RWPE2 (cell line): Measurements from ENCODE around the gene SMOC1.

Experiments
- ATAC-seq: fragments of 200-7000 bp; cut with Tn5 transposase; 3 replicates; pipeline ENCODE4 v1.9.1; 2021; ENCODE audit warnings: low read depth
- DNase-seq: peaks from one replicate; pipeline ENCODE4 v3.0.0-alpha.2; 2020; ENCODE audit warnings: low spot score
- H3K27ac ChIP-seq: fragments of 450-650 bp; 2 replicates; pipeline ENCODE4 v1.5.1; 2017; ENCODE audit warnings: mild to moderate bottlenecking; ENCODE audit not compliant: poor library complexity, severe bottlenecking
- H3K27me3 ChIP-seq: fragments of 250-450 bp; sonication (Bioruptor Pico); 2 replicates; pipeline ENCODE4 v1.5.1; 2021; ENCODE audit warnings: mild to moderate bottlenecking, moderate library complexity; ENCODE audit not compliant: insufficient read depth, poor library complexity, severe bottlenecking
- H3K36me3 ChIP-seq: fragments of 250-450 bp; sonication (Bioruptor Pico); 2 replicates; pipeline ENCODE4 v1.5.1; 2020; ENCODE audit warnings: low read depth, mild to moderate bottlenecking, moderate library complexity
- H3K4me1 ChIP-seq: fragments of 250-450 bp; sonication (Bioruptor Pico); 2 replicates; pipeline ENCODE4 v1.5.1; 2021; ENCODE audit warnings: mild to moderate bottlenecking, moderate library complexity; ENCODE audit not compliant: insufficient read depth, poor library complexity, severe bottlenecking
- H3K4me3 ChIP-seq: fragments of 250-450 bp; sonication (Bioruptor Pico); 2 replicates; pipeline ENCODE4 v1.5.1; 2021; ENCODE audit warnings: mild to moderate bottlenecking, moderate library complexity; ENCODE audit not compliant: severe bottlenecking
- H3K9me3 ChIP-seq: fragments of 250-450 bp; sonication (Bioruptor Pico); 2 replicates; pipeline ENCODE4 v1.5.1; 2021; ENCODE audit warnings: mild to moderate bottlenecking, moderate library complexity; ENCODE audit not compliant: severe bottlenecking
- TF ChIP-seq, protein P1 (sequence below): fragments of 450-650 bp; IDR thresholded peaks from one replicate; pipeline ENCODE4 v1.5.1; 2017; ENCODE audit warnings: mild to moderate bottlenecking, moderate library complexity; ENCODE audit not compliant: poor library complexity, severe bottlenecking

SMOC1 gene

DNA sequence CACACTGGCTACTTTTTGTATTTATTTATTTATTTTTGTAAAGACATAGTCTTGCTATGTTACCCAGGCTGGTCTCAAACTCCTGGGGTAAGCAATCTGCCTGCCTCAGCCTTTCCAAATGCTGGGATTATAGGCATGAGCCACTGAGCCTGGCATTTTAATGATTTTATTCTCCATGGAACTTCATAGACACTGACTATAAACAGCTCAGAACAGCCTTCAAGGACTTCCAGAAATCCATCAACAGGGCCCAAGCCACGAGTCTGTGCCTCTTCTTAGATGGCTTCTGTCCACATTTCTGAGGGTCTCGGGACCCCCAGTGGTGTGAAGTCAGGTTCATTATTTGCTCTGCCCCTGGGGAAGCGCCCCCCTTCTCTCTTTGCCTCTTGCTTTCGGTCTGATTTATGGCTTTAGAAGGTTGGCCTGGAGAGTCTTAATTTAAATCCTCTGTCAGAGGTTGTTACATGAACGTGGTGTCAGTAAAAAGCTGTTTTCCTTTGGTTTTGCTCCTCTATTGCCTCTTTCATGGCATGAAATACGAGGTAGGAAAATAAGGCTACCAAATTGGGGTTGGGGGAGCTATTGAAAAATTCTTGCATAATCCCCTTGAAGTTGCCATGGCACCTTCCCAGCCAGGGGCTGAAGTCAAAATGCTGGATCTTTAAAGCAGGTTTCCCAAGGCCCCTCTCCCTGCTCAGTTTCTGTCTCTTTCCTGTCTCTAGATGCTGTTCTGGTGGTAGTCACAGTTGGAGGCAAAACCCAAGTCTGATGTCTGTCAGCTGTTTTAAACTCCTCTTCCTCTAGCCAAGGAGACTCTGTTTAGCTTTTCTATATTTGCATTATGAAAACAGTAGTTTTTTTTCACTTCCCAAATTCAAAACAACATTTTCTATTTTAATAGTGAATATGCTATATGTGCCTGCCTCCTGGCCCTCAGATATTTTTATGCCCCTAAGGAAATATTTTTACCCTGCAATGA lies 129.4 kb downstream of the SMOC1 start:
- H3K27ac ChIP-seq = no peak overlapping the region
- H3K4me3 ChIP-seq = no peak overlapping the region
- H3K4me1 ChIP-seq = peaks cover 18% of the 10 kb centered on the region
- TF ChIP-seq, protein P1, sequence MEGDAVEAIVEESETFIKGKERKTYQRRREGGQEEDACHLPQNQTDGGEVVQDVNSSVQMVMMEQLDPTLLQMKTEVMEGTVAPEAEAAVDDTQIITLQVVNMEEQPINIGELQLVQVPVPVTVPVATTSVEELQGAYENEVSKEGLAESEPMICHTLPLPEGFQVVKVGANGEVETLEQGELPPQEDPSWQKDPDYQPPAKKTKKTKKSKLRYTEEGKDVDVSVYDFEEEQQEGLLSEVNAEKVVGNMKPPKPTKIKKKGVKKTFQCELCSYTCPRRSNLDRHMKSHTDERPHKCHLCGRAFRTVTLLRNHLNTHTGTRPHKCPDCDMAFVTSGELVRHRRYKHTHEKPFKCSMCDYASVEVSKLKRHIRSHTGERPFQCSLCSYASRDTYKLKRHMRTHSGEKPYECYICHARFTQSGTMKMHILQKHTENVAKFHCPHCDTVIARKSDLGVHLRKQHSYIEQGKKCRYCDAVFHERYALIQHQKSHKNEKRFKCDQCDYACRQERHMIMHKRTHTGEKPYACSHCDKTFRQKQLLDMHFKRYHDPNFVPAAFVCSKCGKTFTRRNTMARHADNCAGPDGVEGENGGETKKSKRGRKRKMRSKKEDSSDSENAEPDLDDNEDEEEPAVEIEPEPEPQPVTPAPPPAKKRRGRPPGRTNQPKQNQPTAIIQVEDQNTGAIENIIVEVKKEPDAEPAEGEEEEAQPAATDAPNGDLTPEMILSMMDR = no peak
- ATAC-seq = no peak
- no peaks in the 10 kb centered on the region for H3K27me3 ChIP-seq
- no peaks in the 10 kb centered on the region for H3K36me3 ChIP-seq
- no peak for DNase-seq
- H3K9me3 ChIP-seq = no peaks in the 10 kb centered on the region

DNA sequence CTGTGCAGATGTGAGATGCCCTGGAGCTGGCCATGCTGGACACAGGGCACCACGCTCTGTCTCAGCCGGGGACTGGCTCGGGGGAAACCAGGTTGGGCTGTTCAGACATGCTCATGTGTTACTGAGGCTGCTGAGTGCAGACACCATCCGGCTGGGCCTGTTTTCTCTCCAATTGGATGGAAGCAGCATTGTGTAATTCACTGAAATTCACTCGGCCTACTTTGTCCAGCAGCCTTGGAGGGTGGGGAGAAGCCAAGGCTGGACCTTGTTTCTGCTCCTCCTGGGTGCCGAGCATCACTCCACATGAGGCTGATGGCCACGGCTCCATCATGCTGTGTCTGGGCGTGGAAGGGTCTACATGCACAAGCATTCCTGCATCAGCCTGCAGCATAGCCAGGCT lies 130.7 kb downstream of the SMOC1 start:
- TF ChIP-seq, protein P1 = no peak
- Histone ChIP-seq H3K36me3 (no peaks in the 10 kb centered on the region), H3K27me3 (no peaks in the 10 kb centered on the region), H3K4me1 (peaks cover 18% of the 10 kb centered on the region), H3K27ac (no peak overlapping the region), H3K4me3 (no peak overlapping the region), H3K9me3 (no peaks in the 10 kb centered on the region)
- ATAC-seq (peak; percentile 80), DNase-seq (peak; percentile 65)

DNA sequence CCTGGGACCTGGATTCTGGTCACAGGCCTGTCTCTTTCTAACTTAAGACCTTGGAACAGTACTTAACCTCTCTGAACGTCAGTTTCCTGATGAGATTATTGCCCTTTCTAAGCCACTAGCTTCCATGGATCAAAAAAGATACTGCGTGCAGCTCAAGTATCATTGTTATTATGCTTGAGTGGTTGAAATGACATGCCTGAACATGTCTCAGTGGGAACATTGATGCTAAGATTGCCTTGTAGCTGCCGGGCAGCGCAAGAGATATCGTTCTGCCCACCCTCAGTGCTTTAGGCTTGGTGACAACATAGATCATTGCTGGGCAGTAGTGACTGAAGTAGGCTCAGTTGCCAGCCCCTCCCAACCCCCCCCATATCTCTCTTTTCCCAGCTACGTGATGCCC lies 131.9 kb downstream of the SMOC1 start:
- no peaks in the 10 kb centered on the region for H3K27me3 ChIP-seq
- TF ChIP-seq, protein P1 = no peak
- no peak for DNase-seq
- peaks cover 18% of the 10 kb centered on the region for H3K4me1 ChIP-seq
- H3K36me3 ChIP-seq = no peaks in the 10 kb centered on the region
- no peak for ATAC-seq
- no peak overlapping the region for H3K27ac ChIP-seq
- no peaks in the 10 kb centered on the region for H3K9me3 ChIP-seq
- no peak overlapping the region for H3K4me3 ChIP-seq

DNA sequence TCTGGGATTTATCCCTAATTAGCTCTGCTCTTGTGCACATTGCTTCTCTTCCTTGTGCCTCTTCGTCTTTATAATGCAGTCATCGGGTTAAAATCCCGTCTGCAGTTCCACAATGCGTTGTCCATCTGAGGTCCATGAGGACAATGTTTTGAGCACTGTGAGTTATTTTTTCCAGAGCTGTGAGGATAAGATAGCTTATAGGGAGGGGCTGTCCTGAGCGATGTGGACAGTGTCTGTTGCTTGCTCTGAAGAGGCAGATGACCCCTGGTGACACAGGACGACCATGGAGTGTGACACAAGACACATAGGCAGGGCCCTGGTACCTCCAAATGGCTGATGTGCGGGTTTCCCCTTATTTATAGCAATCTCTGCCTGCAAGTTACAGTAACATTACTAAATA lies 132.5 kb downstream of the SMOC1 start:
- ATAC-seq = no peak
- TF ChIP-seq, protein P1 = no peak

More for the DNA sequence above, 132.5 kb downstream of the SMOC1 start:
- H3K27me3 ChIP-seq = no peaks in the 10 kb centered on the region
- no peaks in the 10 kb centered on the region for H3K9me3 ChIP-seq
- no peak for DNase-seq
- no peak overlapping the region for H3K27ac ChIP-seq
- H3K36me3 ChIP-seq = no peaks in the 10 kb centered on the region
- H3K4me1 ChIP-seq = peaks cover 18% of the 10 kb centered on the region
- no peak overlapping the region for H3K4me3 ChIP-seq
